Hematopoietic multipotent progenitor cell (in vitro differentiated cells): ENCODE measurements around the gene BARX2. TPM values are rescaled to one million over a fixed set of nuclear protein-coding genes. Genes with fewer than 3 reads are reported as not detected.
A peak's percentile ranks its signal among the peaks of the same experiment; 100 is the strongest.

ENCODE experiments used
- DNase-seq, 3 donors: peaks; one replicate each; pipeline ENCODE4 v3.0.0-alpha.2; 2011 to 2015; ENCODE audit warnings: low read depth in 2 of 3, low spot score in 2 of 3
- total RNA-seq: library from RNA; depleted of rRNA; stranded (reverse); fragments of >200 nt; gene quantifications from one replicate; pipeline ENCODE4 v1.2.3, GENCODE V29; 2012

BARX2 gene
- total RNA-seq, 1 donor: not detected

- DNase-seq: no peak
Measured at GRCh38 chr11:129435499-129436245, 60.0 kb downstream of the BARX2 start.

- DNase-seq: no peak
Measured at GRCh38 chr11:129436573-129436972, 60.9 kb downstream of the BARX2 start.

- DNase-seq: peak in 2 of 3 donors; percentile 17 to 24
Measured at GRCh38 chr11:129440028-129440713, 64.5 kb downstream of the BARX2 start.

- DNase-seq: no peak
Measured at GRCh38 chr11:129442171-129442570, 66.5 kb downstream of the BARX2 start.

GRCh38 chr11:129443276-129443675 is 67.6 kb downstream of the BARX2 start:
- peak in 2 of 3 donors; percentile 47 to 80 for DNase-seq

GRCh38 chr11:129444274-129444673 is 68.6 kb downstream of the BARX2 start:
- DNase-seq: no peak

- no peak for DNase-seq
Measured at GRCh38 chr11:129445226-129445625, 69.6 kb downstream of the BARX2 start.

- DNase-seq: no peak
Measured at GRCh38 chr11:129446572-129446971, 70.9 kb downstream of the BARX2 start.

GRCh38 chr11:129447654-129448239 is 72.1 kb downstream of the BARX2 start:
- no peak for DNase-seq

GRCh38 chr11:129451524-129451923 is 75.9 kb downstream of the BARX2 start:
- DNase-seq: peak in 1 of 3 donors; percentile 35

GRCh38 chr11:129453293-129453721 is 77.7 kb downstream of the BARX2 start:
- no peak for DNase-seq

GRCh38 chr11:129455101-129455500 is 79.5 kb downstream of the BARX2 start:
- DNase-seq: no peak

GRCh38 chr11:129455756-129456655 is 80.4 kb downstream of the BARX2 start:
- no peak for DNase-seq

GRCh38 chr11:129457321-129457720 is 81.7 kb downstream of the BARX2 start:
- no peak for DNase-seq

GRCh38 chr11:129458278-129458677 is 82.6 kb downstream of the BARX2 start:
- DNase-seq: no peak

GRCh38 chr11:129458756-129459535 is 83.3 kb downstream of the BARX2 start:
- no peak for DNase-seq

GRCh38 chr11:129460714-129461113 is 85.1 kb downstream of the BARX2 start:
- no peak for DNase-seq

GRCh38 chr11:129484068-129484467 is 108.4 kb downstream of the BARX2 start:
- DNase-seq: no peak

GRCh38 chr11:129489249-129489648 is 113.6 kb downstream of the BARX2 start:
- DNase-seq: no peak

- no peak for DNase-seq
Measured at GRCh38 chr11:129490004-129490403, 114.4 kb downstream of the BARX2 start.
